ENCODE results near the gene TMEM26.

The TMEM26 gene

DNA sequence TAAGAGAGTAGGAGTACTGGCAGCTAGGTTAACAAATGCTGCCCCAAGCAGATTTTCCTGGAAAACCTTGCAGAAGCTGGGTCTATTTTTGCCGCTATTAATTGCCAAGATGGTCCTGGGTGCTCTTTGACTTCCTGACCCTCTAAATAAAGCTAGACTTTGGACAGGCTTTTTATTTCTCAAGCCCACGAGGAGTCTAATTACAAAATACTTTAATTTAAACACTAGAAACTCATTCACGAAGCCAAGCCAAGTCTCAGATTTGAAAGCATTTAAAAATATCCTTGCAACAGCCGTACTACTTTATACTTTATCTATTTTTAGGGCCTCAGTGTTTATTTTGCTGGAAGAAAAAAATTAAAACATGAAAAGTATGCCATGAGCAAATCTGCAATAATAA, 45.1 kb downstream of the TMEM26 start:
- H3K4me3 ChIP-seq (ENCODE audit: low read depth, low read length) = no peak overlapping the region
- DNase-seq (ENCODE audit: low read depth, low spot score) = no peak
- in situ Hi-C loops (cut with HindIII; ENCODE audit: low sequenced_read_pairs) = no loop called here

DNA sequence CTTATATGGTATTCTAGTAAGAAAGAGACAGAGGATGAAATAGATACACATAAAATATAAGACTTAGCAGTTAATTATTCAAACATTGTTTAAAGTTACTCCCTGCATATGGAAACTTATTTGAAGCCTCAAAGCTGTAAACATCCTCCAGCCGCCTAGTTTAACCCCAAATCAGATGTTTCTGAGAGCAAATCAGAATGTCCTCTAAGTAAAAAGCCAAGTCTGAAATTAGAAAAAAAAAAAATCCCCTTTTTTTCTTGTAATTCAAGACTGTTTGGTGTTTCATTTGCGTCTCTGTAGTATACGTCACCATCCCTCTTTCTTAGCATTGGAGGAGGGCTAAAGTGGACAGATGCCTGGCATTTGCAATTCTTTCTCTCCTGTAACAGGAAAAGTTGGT, 46.4 kb downstream of the TMEM26 start:
- TF ChIP-seq, protein P1, sequence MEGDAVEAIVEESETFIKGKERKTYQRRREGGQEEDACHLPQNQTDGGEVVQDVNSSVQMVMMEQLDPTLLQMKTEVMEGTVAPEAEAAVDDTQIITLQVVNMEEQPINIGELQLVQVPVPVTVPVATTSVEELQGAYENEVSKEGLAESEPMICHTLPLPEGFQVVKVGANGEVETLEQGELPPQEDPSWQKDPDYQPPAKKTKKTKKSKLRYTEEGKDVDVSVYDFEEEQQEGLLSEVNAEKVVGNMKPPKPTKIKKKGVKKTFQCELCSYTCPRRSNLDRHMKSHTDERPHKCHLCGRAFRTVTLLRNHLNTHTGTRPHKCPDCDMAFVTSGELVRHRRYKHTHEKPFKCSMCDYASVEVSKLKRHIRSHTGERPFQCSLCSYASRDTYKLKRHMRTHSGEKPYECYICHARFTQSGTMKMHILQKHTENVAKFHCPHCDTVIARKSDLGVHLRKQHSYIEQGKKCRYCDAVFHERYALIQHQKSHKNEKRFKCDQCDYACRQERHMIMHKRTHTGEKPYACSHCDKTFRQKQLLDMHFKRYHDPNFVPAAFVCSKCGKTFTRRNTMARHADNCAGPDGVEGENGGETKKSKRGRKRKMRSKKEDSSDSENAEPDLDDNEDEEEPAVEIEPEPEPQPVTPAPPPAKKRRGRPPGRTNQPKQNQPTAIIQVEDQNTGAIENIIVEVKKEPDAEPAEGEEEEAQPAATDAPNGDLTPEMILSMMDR (IDR thresholded peaks at IDR 0.05; ENCODE audit: low read depth, low read length) = no peak
- no peak for DNase-seq (ENCODE audit: low read depth, low spot score)
- in situ Hi-C loops (cut with HindIII; ENCODE audit: low sequenced_read_pairs) = no loop called here

More for the DNA sequence above, 45.1 kb downstream of the TMEM26 start:
- TF ChIP-seq, protein P1 (IDR thresholded peaks at IDR 0.05; ENCODE audit: low read depth, low read length) = no peak

DNA sequence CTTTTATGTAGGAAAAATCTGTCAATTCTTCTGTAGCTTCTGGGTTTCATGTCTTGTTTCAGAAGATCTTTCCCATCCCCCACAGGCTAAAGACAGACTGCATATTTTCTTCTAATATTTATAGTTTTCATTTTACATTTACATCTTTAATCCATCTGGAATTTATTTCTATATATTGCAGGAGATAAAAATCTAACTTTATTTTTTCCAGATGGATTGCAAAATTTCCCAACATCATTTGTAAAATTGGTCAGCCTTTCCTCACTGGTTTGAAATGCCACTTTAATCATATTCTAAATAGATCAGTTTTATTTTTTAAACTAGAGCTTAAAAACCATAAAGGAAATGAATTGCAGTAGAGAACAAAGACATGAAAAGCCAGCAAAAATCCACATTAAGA, 46.9 kb downstream of the TMEM26 start:
- in situ Hi-C loops (cut with HindIII; ENCODE audit: low sequenced_read_pairs) = no loop called here
- H3K4me3 ChIP-seq (ENCODE audit: low read depth, low read length) = no peak overlapping the region
- TF ChIP-seq, protein P1 (IDR thresholded peaks at IDR 0.05; ENCODE audit: low read depth, low read length) = no peak
- DNase-seq (ENCODE audit: low read depth, low spot score) = no peak

More for the DNA sequence above, 46.4 kb downstream of the TMEM26 start:
- H3K4me3 ChIP-seq (ENCODE audit: low read depth, low read length) = no peak overlapping the region

DNA sequence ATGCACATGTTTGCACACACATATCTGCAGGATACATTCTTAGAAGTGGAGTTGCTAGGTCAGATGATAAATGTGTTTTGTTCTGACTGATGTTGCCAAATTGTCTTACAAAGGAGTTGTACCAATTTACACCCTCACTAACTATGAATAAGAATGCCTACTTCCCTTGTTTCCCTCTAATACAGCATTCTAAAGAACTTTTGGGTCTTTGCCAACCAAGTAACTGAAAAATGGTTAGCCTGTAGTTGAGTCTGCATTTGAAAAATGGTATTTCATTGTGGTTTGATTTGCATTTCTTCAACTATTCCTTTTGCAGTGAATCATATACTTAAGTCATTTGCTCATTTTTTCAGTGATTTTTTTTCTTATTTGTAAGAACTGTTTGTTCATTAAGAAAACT, 48.4 kb downstream of the TMEM26 start:
- TF ChIP-seq, protein P1 (IDR thresholded peaks at IDR 0.05; ENCODE audit: low read depth, low read length) = no peak
- in situ Hi-C loops (cut with HindIII; ENCODE audit: low sequenced_read_pairs) = no loop called here
- no peak overlapping the region for H3K4me3 ChIP-seq (ENCODE audit: low read depth, low read length)
- DNase-seq (ENCODE audit: low read depth, low spot score) = peak; percentile 69

DNA sequence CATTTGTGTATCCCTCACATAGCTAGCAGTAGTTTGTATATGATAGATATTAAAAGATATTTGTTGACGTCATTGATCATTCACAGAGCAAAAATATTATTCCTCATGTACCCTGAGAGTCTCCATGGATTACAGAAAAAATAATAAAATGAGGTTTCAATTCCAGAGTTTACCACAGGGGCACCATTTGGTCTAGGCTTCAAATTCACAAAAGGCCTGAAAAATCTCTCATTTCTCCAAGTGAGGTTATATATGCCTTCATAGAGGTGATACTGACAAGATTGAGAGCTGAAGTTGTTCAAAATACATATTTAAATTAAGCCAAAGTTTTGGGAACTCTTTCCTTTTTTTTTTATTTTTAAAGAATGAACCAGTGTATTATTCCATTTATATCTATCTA, 52.7 kb downstream of the TMEM26 start:
- in situ Hi-C loops (cut with HindIII; ENCODE audit: low sequenced_read_pairs) = no loop called here
- TF ChIP-seq, protein P1 (IDR thresholded peaks at IDR 0.05; ENCODE audit: low read depth, low read length) = no peak
- no peak overlapping the region for H3K4me3 ChIP-seq (ENCODE audit: low read depth, low read length)
- no peak for DNase-seq (ENCODE audit: low read depth, low spot score)

DNA sequence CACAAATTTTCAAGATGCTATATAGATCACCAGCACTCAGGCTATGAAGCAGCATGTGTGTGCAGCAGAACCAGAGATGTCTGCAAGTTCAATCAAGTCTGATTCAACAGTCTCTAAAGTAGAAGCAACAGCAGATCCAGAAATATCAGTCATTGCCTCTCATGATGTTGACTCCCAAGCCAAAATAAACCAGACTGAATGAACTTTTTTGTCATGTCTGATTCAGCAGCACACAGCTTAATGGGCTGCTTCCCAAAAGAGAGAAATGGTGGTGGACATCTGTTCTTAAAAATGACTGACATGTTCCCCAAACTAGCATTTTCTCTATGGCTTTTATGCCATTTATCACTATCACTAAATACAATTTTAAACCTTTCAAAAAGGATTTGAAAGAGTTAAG, 53.8 kb downstream of the TMEM26 start:
- in situ Hi-C loops (cut with HindIII; ENCODE audit: low sequenced_read_pairs) = no loop called here
- TF ChIP-seq, protein P1 (IDR thresholded peaks at IDR 0.05; ENCODE audit: low read depth, low read length) = no peak

More for the DNA sequence above, 53.8 kb downstream of the TMEM26 start:
- peak; percentile 51 for DNase-seq (ENCODE audit: low read depth, low spot score)
- no peak overlapping the region for H3K4me3 ChIP-seq (ENCODE audit: low read depth, low read length)

Data from astrocyte of the spinal cord (primary cell).